Uterus (tissue), 4 donors: ENCODE results near the gene PPP3R1. TPM values are rescaled to one million over a fixed set of nuclear protein-coding genes. Genes with fewer than 3 reads are reported as not detected.

Experiments used
- DNase-seq, 2 donors: peaks; one replicate each; pipeline ENCODE4 v3.0.0-alpha.2; 2019 to 2020
- H3K27ac ChIP-seq, 2 donors: fragments of 200-600 bp; sonication (generic); 1 replicate in 1 of 2; 2 replicates in 1 of 2; pipeline ENCODE4 v1.5.1; 2016 to 2018
- H3K27me3 ChIP-seq, 2 donors: fragments of 200-600 bp; sonication (generic); one replicate each; pipeline ENCODE4 v1.5.1; 2018 to 2019; ENCODE audit warnings: control low read depth in 1 of 2
- H3K36me3 ChIP-seq, 2 donors: fragments of 200-600 bp; sonication (generic); one replicate each; pipeline ENCODE4 v1.5.1; 2019; ENCODE audit warnings: control low read depth in 1 of 2
- H3K4me1 ChIP-seq, 2 donors: fragments of 200-600 bp; sonication (generic); one replicate each; pipeline ENCODE4 v1.5.1; 2018 to 2019; ENCODE audit warnings: control low read depth in 1 of 2
- H3K4me3 ChIP-seq, 2 donors: fragments of 200-600 bp; sonication (generic); 1 replicate in 1 of 2; 2 replicates in 1 of 2; pipeline ENCODE4 v1.5.1; 2018 to 2019; ENCODE audit warnings: mild to moderate bottlenecking in 1 of 2
- H3K9me3 ChIP-seq, 2 donors: fragments of 200-600 bp; sonication (generic); one replicate each; pipeline ENCODE4 v1.5.1; 2019; ENCODE audit warnings: control low read depth in 1 of 2
- CTCF ChIP-seq, 4 experiments: fragments of 200-600 bp in 2 of 4; fragments of 450-650 bp in 2 of 4; sonication (generic) in 2 of 4; IDR thresholded peaks; one replicate each; pipeline ENCODE4 v1.5.1; 2016 to 2019; ENCODE audit warnings: antibody characterized with exemption in 4 of 4, mild to moderate bottlenecking in 2 of 4, moderate library complexity in 1 of 4
- POLR2A ChIP-seq, 2 donors: fragments of 450-650 bp; IDR thresholded peaks; one replicate each; pipeline ENCODE4 v1.6.1; 2016; ENCODE audit warnings: antibody characterized with exemption in 2 of 2, mild to moderate bottlenecking in 1 of 2, moderate library complexity in 1 of 2
- intact Hi-C: fragments of 100-400 bp; cut with DNase I; formaldehyde crosslinking; loops from one replicate; pipeline ENCODE4 v1.15.1; 2023; ENCODE audit warnings: low total_unique reads
- total RNA-seq, 4 donors: library from RNA; depleted of rRNA in 3 of 4; stranded (reverse); fragments of >200 nt in 3 of 4; gene quantifications; one replicate each; pipeline versions ENCODE4 v1.1.0 to v1.2.4, GENCODE V29; 2014 to 2023
- donor health status: DM: yes; HTN: yes; CAD: no.

The PPP3R1 gene
- total RNA-seq, 4 donors from 2014 or later = 9.7 to 67.9 (median 56.0) TPM

- DNase-seq = no peak
- no peaks in the 10 kb centered on the region for H3K27me3 ChIP-seq
- intact Hi-C loops = no loop called here
- H3K9me3 ChIP-seq = no peaks in the 10 kb centered on the region
- H3K27ac ChIP-seq = no peak overlapping the region
- H3K4me1 ChIP-seq = peaks cover 0 to 5% of the 10 kb centered on the region in 2 donors
- H3K36me3 ChIP-seq = no peaks in the 10 kb centered on the region
- TF ChIP-seq CTCF (IDR thresholded peaks at IDR 0.05) = no peak
- TF ChIP-seq POLR2A (IDR thresholded peaks at IDR 0.05) = no peak
- no peak overlapping the region for H3K4me3 ChIP-seq
Observed at GRCh38 chr2:68246396-68246795, 5.9 kb downstream of the PPP3R1 start.

DNA sequence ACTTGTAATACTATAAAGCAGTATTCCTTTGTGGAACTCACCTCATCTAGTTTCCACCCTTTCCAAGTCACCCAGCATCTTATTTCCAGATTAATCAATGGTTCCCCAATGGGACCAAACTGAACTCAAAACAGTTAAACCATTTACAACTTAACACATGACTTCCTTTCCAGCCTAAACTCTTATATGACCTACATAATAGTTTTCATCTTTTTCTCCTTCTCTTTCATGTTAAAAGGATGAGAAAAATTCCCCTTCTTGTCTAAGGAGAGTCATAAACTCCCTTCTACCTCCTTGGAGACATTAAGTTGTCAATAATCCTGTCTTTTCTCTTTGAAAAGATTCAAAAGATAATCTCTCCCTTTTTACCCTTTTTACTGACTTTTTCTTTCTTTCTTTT, 6.7 kb downstream of the PPP3R1 start:
- TF ChIP-seq CTCF (IDR thresholded peaks at IDR 0.05) (no peak), POLR2A (IDR thresholded peaks at IDR 0.05) (no peak)
- Histone ChIP-seq H3K4me1 (peaks cover 0 to 8% of the 10 kb centered on the region in 2 donors), H3K36me3 (no peaks in the 10 kb centered on the region), H3K27ac (no peak overlapping the region), H3K4me3 (no peak overlapping the region), H3K27me3 (no peaks in the 10 kb centered on the region), H3K9me3 (no peaks in the 10 kb centered on the region)
- intact Hi-C loops = no loop called here
- DNase-seq = no peak

GRCh38 chr2:68245066-68245465, 7.3 kb downstream of the PPP3R1 start:
- Histone ChIP-seq H3K27me3 (no peaks in the 10 kb centered on the region), H3K9me3 (no peaks in the 10 kb centered on the region), H3K27ac (no peak overlapping the region), H3K4me1 (peaks cover 0 to 9% of the 10 kb centered on the region in 2 donors), H3K36me3 (no peaks in the 10 kb centered on the region), H3K4me3 (no peak overlapping the region)
- intact Hi-C loops = no loop called here
- DNase-seq = no peak
- no peak for TF ChIP-seq CTCF (IDR thresholded peaks at IDR 0.05)
- no peak for TF ChIP-seq POLR2A (IDR thresholded peaks at IDR 0.05)

DNA sequence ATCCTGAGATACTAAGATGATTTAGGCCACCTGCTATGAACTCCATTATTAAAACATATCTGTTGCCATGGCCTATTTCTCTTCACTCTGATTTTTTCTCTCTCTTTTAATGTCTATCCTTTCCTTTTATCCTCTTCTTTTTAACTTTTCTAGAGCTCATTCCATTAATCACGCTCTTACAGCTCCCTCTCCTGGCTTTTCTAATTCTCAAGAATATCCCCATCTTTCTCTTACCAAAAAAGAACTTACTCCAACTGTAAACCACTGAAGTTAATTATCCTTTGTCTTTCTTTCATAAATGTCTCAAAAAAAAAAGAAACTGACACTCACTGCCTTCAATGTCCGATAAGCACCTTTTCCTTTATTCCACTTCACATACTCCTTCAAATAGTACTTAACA, 7.9 kb downstream of the PPP3R1 start:
- H3K4me1 ChIP-seq = peaks cover 0 to 9% of the 10 kb centered on the region in 2 donors

DNA sequence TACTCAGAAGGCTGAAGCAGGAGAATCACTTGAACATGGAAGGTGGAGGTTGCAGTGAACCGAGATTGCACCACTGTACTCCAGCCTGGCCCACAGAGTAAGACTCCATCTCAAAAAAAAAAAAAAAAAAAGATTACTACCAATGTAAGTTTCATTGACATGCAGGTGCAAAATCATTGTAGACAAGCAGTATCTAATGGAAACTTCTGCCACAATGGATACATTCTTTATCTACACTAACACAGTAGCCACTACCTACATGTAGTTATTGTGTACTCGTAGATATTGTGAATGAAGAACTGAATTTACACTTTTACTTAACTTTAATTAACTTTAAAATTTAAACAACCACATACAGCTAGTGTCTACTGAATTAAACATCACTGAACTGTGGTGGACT, 10.6 kb downstream of the PPP3R1 start:
- intact Hi-C loops = no loop called here
- H3K4me1 ChIP-seq = peaks cover 0 to 7% of the 10 kb centered on the region in 2 donors

More for the DNA sequence above, 7.9 kb downstream of the PPP3R1 start:
- no peak for DNase-seq
- TF ChIP-seq CTCF (IDR thresholded peaks at IDR 0.05) (peak in 2 of 4 experiments; percentile 21 to 34), POLR2A (IDR thresholded peaks at IDR 0.05) (no peak)
- no peak overlapping the region for H3K4me3 ChIP-seq
- H3K36me3 ChIP-seq = no peaks in the 10 kb centered on the region
- no peaks in the 10 kb centered on the region for H3K9me3 ChIP-seq
- H3K27ac ChIP-seq = no peak overlapping the region
- intact Hi-C loops = no loop called here
- no peaks in the 10 kb centered on the region for H3K27me3 ChIP-seq

More for the DNA sequence above, 10.6 kb downstream of the PPP3R1 start:
- TF ChIP-seq POLR2A (IDR thresholded peaks at IDR 0.05) (no peak), CTCF (IDR thresholded peaks at IDR 0.05) (no peak)
- no peak for DNase-seq
- H3K27ac ChIP-seq = no peak overlapping the region
- no peaks in the 10 kb centered on the region for H3K36me3 ChIP-seq
- no peaks in the 10 kb centered on the region for H3K9me3 ChIP-seq
- no peak overlapping the region for H3K4me3 ChIP-seq
- H3K27me3 ChIP-seq = no peaks in the 10 kb centered on the region
